GM23338 (cell line): ENCODE results near the gene PHACTR1.

ENCODE experiments used
- CREB1 ChIP-seq: fragments of 250-450 bp; sonication (Bioruptor Pico); IDR thresholded peaks from 2 replicates; pipeline ENCODE4 v1.5.0; 2020; ENCODE audit warnings: low read depth, mild to moderate bottlenecking, moderate library complexity
- ETS1 ChIP-seq: IDR thresholded peaks from 2 replicates; pipeline ENCODE4 v1.6.1; 2016; ENCODE audit warnings: antibody characterized with exemption
- EZH2 ChIP-seq: fragments of 200-600 bp; sonication (generic); IDR thresholded peaks from one replicate; pipeline ENCODE4 v1.8.0; 2017; ENCODE audit warnings: antibody characterized with exemption, mild to moderate bottlenecking, low read depth; ENCODE audit not compliant: unreplicated experiment
- EZH2phosphoT487 ChIP-seq: fragments of 200-600 bp; sonication (generic); IDR thresholded peaks from one replicate; pipeline ENCODE4 v1.8.1; 2018; ENCODE audit warnings: antibody characterized with exemption; ENCODE audit not compliant: unreplicated experiment
- JUNB ChIP-seq: IDR thresholded peaks from one replicate; pipeline ENCODE4 v1.6.1; 2016; ENCODE audit warnings: antibody characterized with exemption; ENCODE audit not compliant: unreplicated experiment
- NANOG ChIP-seq: IDR thresholded peaks from 2 replicates; pipeline ENCODE4 v1.6.1; 2016; ENCODE audit warnings: antibody characterized with exemption, borderline replicate concordance
- POLR2AphosphoS5 ChIP-seq: IDR thresholded peaks from 2 replicates; pipeline ENCODE4 v1.6.1; 2016; ENCODE audit warnings: antibody characterized with exemption, low read depth
- REST ChIP-seq: IDR thresholded peaks from one replicate; pipeline ENCODE4 v1.6.1; 2018; ENCODE audit warnings: antibody characterized with exemption; ENCODE audit not compliant: unreplicated experiment
- STAT1 ChIP-seq: IDR thresholded peaks from one replicate; pipeline ENCODE4 v1.6.1; 2016; ENCODE audit warnings: antibody characterized with exemption; ENCODE audit not compliant: unreplicated experiment
- ZNF462 ChIP-seq: fragments of 250-450 bp; sonication (Bioruptor Pico); IDR thresholded peaks from 2 replicates; pipeline ENCODE4 v1.5.0; 2020; ENCODE audit warnings: mild to moderate bottlenecking, moderate library complexity
- TF ChIP-seq, protein P1 (sequence below), 2 experiments: fragments of 200-600 bp in 1 of 2; sonication (generic) in 1 of 2; conservative IDR thresholded peaks; 2 replicates each; pipeline versions ENCODE4 v1.5.1 to v1.6.1; 2016 to 2017; ENCODE audit warnings: antibody characterized with exemption in 2 of 2, low read depth in 2 of 2, mild to moderate bottlenecking in 2 of 2, moderate library complexity in 1 of 2

GRCh38 chr6:13066820-13067219 is 350.3 kb downstream of the PHACTR1 start:
- no peak for TF ChIP-seq POLR2AphosphoS5
- no peak for TF ChIP-seq JUNB
- TF ChIP-seq, protein P1, sequence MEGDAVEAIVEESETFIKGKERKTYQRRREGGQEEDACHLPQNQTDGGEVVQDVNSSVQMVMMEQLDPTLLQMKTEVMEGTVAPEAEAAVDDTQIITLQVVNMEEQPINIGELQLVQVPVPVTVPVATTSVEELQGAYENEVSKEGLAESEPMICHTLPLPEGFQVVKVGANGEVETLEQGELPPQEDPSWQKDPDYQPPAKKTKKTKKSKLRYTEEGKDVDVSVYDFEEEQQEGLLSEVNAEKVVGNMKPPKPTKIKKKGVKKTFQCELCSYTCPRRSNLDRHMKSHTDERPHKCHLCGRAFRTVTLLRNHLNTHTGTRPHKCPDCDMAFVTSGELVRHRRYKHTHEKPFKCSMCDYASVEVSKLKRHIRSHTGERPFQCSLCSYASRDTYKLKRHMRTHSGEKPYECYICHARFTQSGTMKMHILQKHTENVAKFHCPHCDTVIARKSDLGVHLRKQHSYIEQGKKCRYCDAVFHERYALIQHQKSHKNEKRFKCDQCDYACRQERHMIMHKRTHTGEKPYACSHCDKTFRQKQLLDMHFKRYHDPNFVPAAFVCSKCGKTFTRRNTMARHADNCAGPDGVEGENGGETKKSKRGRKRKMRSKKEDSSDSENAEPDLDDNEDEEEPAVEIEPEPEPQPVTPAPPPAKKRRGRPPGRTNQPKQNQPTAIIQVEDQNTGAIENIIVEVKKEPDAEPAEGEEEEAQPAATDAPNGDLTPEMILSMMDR (conservative IDR thresholded peaks at IDR 0.05; ENCODE audit: low read depth in 2 of 2), result no peak
- TF ChIP-seq REST, result no peak
- no peak for TF ChIP-seq CREB1
- TF ChIP-seq EZH2phosphoT487, result no peak
- TF ChIP-seq EZH2, result no peak
- TF ChIP-seq ZNF462 (CRISPR knock-in tag), result no peak
- TF ChIP-seq NANOG, result no peak
- TF ChIP-seq ETS1, result no peak
- no peak for TF ChIP-seq STAT1
